Trophoblast cell (in vitro differentiated cells and primary cell): ENCODE measurements around the gene ALDH3B2.

Source experiments
- DNase-seq, 2 donors: peaks; one replicate each; pipeline ENCODE4 v3.0.0-alpha.2; 2016
- H2AFZ ChIP-seq: 2 replicates; pipeline ENCODE4 v1.6.1; 2013; ENCODE audit warnings: low read length, moderate library complexity, mild to moderate bottlenecking; ENCODE audit not compliant: insufficient read depth, poor library complexity
- H2AK5ac ChIP-seq: 2 replicates; pipeline ENCODE4 v1.6.1; 2013; ENCODE audit warnings: mild to moderate bottlenecking, low read length
- H2BK120ac ChIP-seq: 2 replicates; pipeline ENCODE4 v1.6.1; 2013; ENCODE audit warnings: low read length, mild to moderate bottlenecking, moderate library complexity; ENCODE audit not compliant: insufficient read depth, poor library complexity
- H2BK12ac ChIP-seq: 2 replicates; pipeline ENCODE4 v1.6.1; 2013; ENCODE audit warnings: mild to moderate bottlenecking, low read length, moderate library complexity
- H2BK5ac ChIP-seq: 2 replicates; pipeline ENCODE4 v1.6.1; 2013; ENCODE audit warnings: low read length, low read depth, moderate library complexity, mild to moderate bottlenecking; ENCODE audit not compliant: poor library complexity
- H3K14ac ChIP-seq: 2 replicates; pipeline ENCODE4 v1.6.1; 2013; ENCODE audit warnings: mild to moderate bottlenecking, low read length
- H3K18ac ChIP-seq: 2 replicates; pipeline ENCODE4 v1.6.1; 2013; ENCODE audit warnings: mild to moderate bottlenecking, low read length
- H3K23ac ChIP-seq: 2 replicates; pipeline ENCODE4 v1.6.1; 2013; ENCODE audit warnings: low read length
- H3K27ac ChIP-seq: 2 replicates; pipeline ENCODE4 v1.5.1; 2013; ENCODE audit warnings: low read depth, mild to moderate bottlenecking, inconsistent platforms, low read length, moderate library complexity
- H3K27me3 ChIP-seq: 2 replicates; pipeline ENCODE4 v1.6.1; 2013; ENCODE audit warnings: inconsistent platforms, mild to moderate bottlenecking, low read length, moderate library complexity; ENCODE audit not compliant: insufficient read depth
- H3K36me3 ChIP-seq, 2 experiments: 1 replicate in 1 of 2; 2 replicates in 1 of 2; pipeline ENCODE4 v1.6.1; 2013; ENCODE audit warnings: low read length in 2 of 2, mild to moderate bottlenecking in 2 of 2, moderate library complexity in 1 of 2; ENCODE audit not compliant: insufficient read depth in 2 of 2, control insufficient read depth in 1 of 2
- H3K4ac ChIP-seq: 2 replicates; pipeline ENCODE4 v1.6.1; 2013; ENCODE audit warnings: low read depth, mild to moderate bottlenecking, low read length, moderate library complexity
- H3K4me1 ChIP-seq, 2 experiments: 1 replicate in 1 of 2; 2 replicates in 1 of 2; pipeline ENCODE4 v1.6.1; 2013; ENCODE audit warnings: low read length in 2 of 2, mild to moderate bottlenecking in 2 of 2, moderate library complexity in 1 of 2; ENCODE audit not compliant: insufficient read depth in 2 of 2, control insufficient read depth in 1 of 2
- H3K4me2 ChIP-seq: 2 replicates; pipeline ENCODE4 v1.6.1; 2013; ENCODE audit warnings: inconsistent platforms, mild to moderate bottlenecking, low read length, moderate library complexity
- H3K4me3 ChIP-seq: 2 replicates; pipeline ENCODE4 v1.5.1; 2013; ENCODE audit warnings: mild to moderate bottlenecking, low read depth, low read length, inconsistent platforms
- H3K79me1 ChIP-seq: one replicate; pipeline ENCODE4 v1.6.1; 2013; ENCODE audit warnings: low read length
- H3K79me2 ChIP-seq: 2 replicates; pipeline ENCODE4 v1.6.1; 2013; ENCODE audit warnings: low read length, mild to moderate bottlenecking; ENCODE audit not compliant: control insufficient read depth, insufficient read depth, poor library complexity
- H3K9ac ChIP-seq: 2 replicates; pipeline ENCODE4 v1.6.1; 2013; ENCODE audit warnings: mild to moderate bottlenecking, low read length
- H3K9me3 ChIP-seq: 2 replicates; pipeline ENCODE4 v1.6.1; 2013; ENCODE audit warnings: low read depth, mild to moderate bottlenecking, control low read depth, inconsistent platforms, low read length; ENCODE audit not compliant: insufficient read depth
- H4K12ac ChIP-seq: 2 replicates; pipeline ENCODE4 v1.6.1; 2013; ENCODE audit warnings: low read depth, mild to moderate bottlenecking, low read length, moderate library complexity
- H4K8ac ChIP-seq: 2 replicates; pipeline ENCODE4 v1.6.1; 2013; ENCODE audit warnings: low read depth, mild to moderate bottlenecking, low read length, moderate library complexity
- H4K91ac ChIP-seq: one replicate; pipeline ENCODE4 v1.6.1; 2013; ENCODE audit warnings: low read depth, mild to moderate bottlenecking, low read length, moderate library complexity
- WGBS: extraction: QIAGEN DNeasy Blood & Tissue Kit; methylation state at CpG from one replicate; pipeline ENCODE4 v1.1.7; 2013; ENCODE audit warnings: missing lambda C conversion rate; ENCODE audit not compliant: insufficient read length, insufficient coverage; ENCODE audit errors: extremely low coverage; 5-methylcytosine and 5-hydroxymethylcytosine counted together

The ALDH3B2 gene

GRCh38 chr11:67700141-67700540 is 25.7 kb upstream of the ALDH3B2 start:
- H3K36me3 ChIP-seq: no peaks in the 10 kb centered on the region
- H3K18ac ChIP-seq: no peak overlapping the region
- H2BK5ac ChIP-seq: no peak overlapping the region

GRCh38 chr11:67699521-67699920 is 25.1 kb upstream of the ALDH3B2 start:
- Histone ChIP-seq H3K4me1 (peaks cover 0 to 3% of the 10 kb centered on the region in 2 experiments), H3K18ac (no peak overlapping the region), H3K27me3 (no peaks in the 10 kb centered on the region), H3K79me1 (no peaks in the 10 kb centered on the region), H2BK12ac (no peak overlapping the region), H3K4me2 (no peak overlapping the region), H2BK120ac (no peak overlapping the region), H4K8ac (no peak overlapping the region), H3K4me3 (no peak overlapping the region), H3K23ac (no peak overlapping the region), H2AK5ac (no peak overlapping the region), H3K79me2 (no peaks in the 10 kb centered on the region), H4K91ac (no peak overlapping the region), H3K4ac (no peak overlapping the region), H4K12ac (no peak overlapping the region), H2AFZ (no peak overlapping the region), H3K9ac (no peak overlapping the region), H2BK5ac (no peak overlapping the region), H3K9me3 (peaks cover 14% of the 10 kb centered on the region), H3K14ac (no peak overlapping the region), H3K36me3 (no peaks in the 10 kb centered on the region), H3K27ac (no peak overlapping the region)
- WGBS: no CpG with 5 or more reads among the region's 10 CpGs
- no peak for DNase-seq

More at GRCh38 chr11:67700141-67700540, 25.7 kb upstream of the ALDH3B2 start:
- H4K8ac ChIP-seq: no peak overlapping the region
- no peak overlapping the region for H2AK5ac ChIP-seq
- no peak overlapping the region for H2AFZ ChIP-seq
- H3K9ac ChIP-seq: no peak overlapping the region
- no peak overlapping the region for H3K4me2 ChIP-seq
- H3K9me3 ChIP-seq: peaks cover 11% of the 10 kb centered on the region
- no CpG with 5 or more reads among the region's 10 CpGs for WGBS
- H4K91ac ChIP-seq: no peak overlapping the region
- DNase-seq: no peak
- no peak overlapping the region for H2BK12ac ChIP-seq
- H3K27me3 ChIP-seq: no peaks in the 10 kb centered on the region
- no peak overlapping the region for H2BK120ac ChIP-seq
- peaks cover 0 to 3% of the 10 kb centered on the region in 2 experiments for H3K4me1 ChIP-seq
- no peak overlapping the region for H3K4ac ChIP-seq
- H3K79me1 ChIP-seq: no peaks in the 10 kb centered on the region
- no peak overlapping the region for H4K12ac ChIP-seq
- H3K4me3 ChIP-seq: no peak overlapping the region
- no peak overlapping the region for H3K14ac ChIP-seq
- no peaks in the 10 kb centered on the region for H3K79me2 ChIP-seq
- H3K27ac ChIP-seq: no peak overlapping the region
- H3K23ac ChIP-seq: no peak overlapping the region

GRCh38 chr11:67698247-67698646 is 23.8 kb upstream of the ALDH3B2 start:
- H4K12ac ChIP-seq: no peak overlapping the region
- H3K4ac ChIP-seq: no peak overlapping the region
- no peak overlapping the region for H2AFZ ChIP-seq
- H4K8ac ChIP-seq: no peak overlapping the region
- no peak overlapping the region for H3K4me3 ChIP-seq
- H2BK120ac ChIP-seq: no peak overlapping the region
- no peak overlapping the region for H3K23ac ChIP-seq
- H3K18ac ChIP-seq: no peak overlapping the region
- no peaks in the 10 kb centered on the region for H3K36me3 ChIP-seq
- H3K27ac ChIP-seq: no peak overlapping the region
- no peaks in the 10 kb centered on the region for H3K79me2 ChIP-seq
- no peak overlapping the region for H3K14ac ChIP-seq
- no peak overlapping the region for H4K91ac ChIP-seq
- H2AK5ac ChIP-seq: no peak overlapping the region
- H2BK5ac ChIP-seq: no peak overlapping the region
- no peak overlapping the region for H3K4me2 ChIP-seq
- H3K9ac ChIP-seq: no peak overlapping the region
- WGBS: no CpG with 5 or more reads among the region's 6 CpGs
- no peaks in the 10 kb centered on the region for H3K4me1 ChIP-seq
- no peaks in the 10 kb centered on the region for H3K27me3 ChIP-seq
- H2BK12ac ChIP-seq: peak overlapping the region; percentile 5
- H3K9me3 ChIP-seq: peaks cover 14% of the 10 kb centered on the region
- no peaks in the 10 kb centered on the region for H3K79me1 ChIP-seq
- no peak for DNase-seq

GRCh38 chr11:67697846-67698245 is 23.4 kb upstream of the ALDH3B2 start:
- no CpG with 5 or more reads among the region's 4 CpGs for WGBS
- H3K18ac ChIP-seq: no peak overlapping the region
- H4K8ac ChIP-seq: no peak overlapping the region
- no peak overlapping the region for H3K4ac ChIP-seq
- H3K4me3 ChIP-seq: no peak overlapping the region
- H2BK120ac ChIP-seq: no peak overlapping the region
- H3K36me3 ChIP-seq: no peaks in the 10 kb centered on the region
- H3K79me1 ChIP-seq: no peaks in the 10 kb centered on the region
- no peaks in the 10 kb centered on the region for H3K27me3 ChIP-seq
- H3K27ac ChIP-seq: no peak overlapping the region
- H2AFZ ChIP-seq: no peak overlapping the region
- no peak overlapping the region for H4K91ac ChIP-seq
- H2BK5ac ChIP-seq: no peak overlapping the region
- no peak overlapping the region for H3K23ac ChIP-seq
- no peak overlapping the region for H2BK12ac ChIP-seq
- no peak overlapping the region for H3K9ac ChIP-seq
- H3K14ac ChIP-seq: no peak overlapping the region
- DNase-seq: no peak
- no peak overlapping the region for H2AK5ac ChIP-seq
- no peak overlapping the region for H4K12ac ChIP-seq
- H3K79me2 ChIP-seq: no peaks in the 10 kb centered on the region
- no peaks in the 10 kb centered on the region for H3K4me1 ChIP-seq
- peaks cover 14% of the 10 kb centered on the region for H3K9me3 ChIP-seq
- H3K4me2 ChIP-seq: no peak overlapping the region
